ENCODE measurements around the gene AIPL1.

Gene AIPL1

GRCh38 chr17:6478486-6478885 lies 43.6 kb upstream of the AIPL1 start:
- TF ChIP-seq POLR2AphosphoS5 (IDR thresholded peaks at IDR 0.05; ENCODE audit: low read depth, low read length), result no peak
- no peak for TF ChIP-seq SIN3A (IDR thresholded peaks at IDR 0.05; ENCODE audit: borderline replicate concordance, insufficient read depth, low read length)
- TF ChIP-seq FOXP2 (optimal IDR thresholded peaks at IDR 0.05; ENCODE audit: borderline replicate concordance, extremely low read depth, extremely low read length, insufficient read depth), result no peak
- no peak for TF ChIP-seq TAF1 (IDR thresholded peaks at IDR 0.05; ENCODE audit: borderline replicate concordance, insufficient read depth, low read length)
- no peak for TF ChIP-seq REST (IDR thresholded peaks at IDR 0.05; ENCODE audit: insufficient read depth in 1 of 2, low read depth in 2 of 2, low read length in 2 of 2)

GRCh38 chr17:6477831-6478383 lies 43.0 kb upstream of the AIPL1 start:
- no peak for TF ChIP-seq SIN3A (IDR thresholded peaks at IDR 0.05; ENCODE audit: borderline replicate concordance, insufficient read depth, low read length)
- no peak for TF ChIP-seq POLR2AphosphoS5 (IDR thresholded peaks at IDR 0.05; ENCODE audit: low read depth, low read length)
- no peak for TF ChIP-seq FOXP2 (optimal IDR thresholded peaks at IDR 0.05; ENCODE audit: borderline replicate concordance, extremely low read depth, extremely low read length, insufficient read depth)
- TF ChIP-seq TAF1 (IDR thresholded peaks at IDR 0.05; ENCODE audit: borderline replicate concordance, insufficient read depth, low read length), result no peak
- TF ChIP-seq REST (IDR thresholded peaks at IDR 0.05; ENCODE audit: insufficient read depth in 1 of 2, low read depth in 2 of 2, low read length in 2 of 2), result no peak

GRCh38 chr17:6476810-6477179 lies 41.9 kb upstream of the AIPL1 start:
- TF ChIP-seq TAF1 (IDR thresholded peaks at IDR 0.05; ENCODE audit: borderline replicate concordance, insufficient read depth, low read length) (no peak), SIN3A (IDR thresholded peaks at IDR 0.05; ENCODE audit: borderline replicate concordance, insufficient read depth, low read length) (no peak), FOXP2 (optimal IDR thresholded peaks at IDR 0.05; ENCODE audit: borderline replicate concordance, extremely low read depth, extremely low read length, insufficient read depth) (no peak), REST (IDR thresholded peaks at IDR 0.05; ENCODE audit: insufficient read depth in 1 of 2, low read depth in 2 of 2, low read length in 2 of 2) (no peak), POLR2AphosphoS5 (IDR thresholded peaks at IDR 0.05; ENCODE audit: low read depth, low read length) (no peak)

GRCh38 chr17:6476076-6476809 lies 41.3 kb upstream of the AIPL1 start:
- TF ChIP-seq REST (IDR thresholded peaks at IDR 0.05; ENCODE audit: insufficient read depth in 1 of 2, low read depth in 2 of 2, low read length in 2 of 2) (no peak), SIN3A (IDR thresholded peaks at IDR 0.05; ENCODE audit: borderline replicate concordance, insufficient read depth, low read length) (no peak), FOXP2 (optimal IDR thresholded peaks at IDR 0.05; ENCODE audit: borderline replicate concordance, extremely low read depth, extremely low read length, insufficient read depth) (no peak)
